Measurements from ENCODE around the gene ZNF385A. TPM values are rescaled to one million over a fixed set of nuclear protein-coding genes. Genes with fewer than 3 reads are reported as not detected.

Gene ZNF385A
- total and polyA plus RNA-seq, 8 donors: 8.2 to 19.0 (median 10.7) TPM

- no peaks in the 10 kb centered on the region for H3K27me3 ChIP-seq
- ATAC-seq (no peak), DNase-seq (no peak)
- intact Hi-C loops (cut with DNase I): no loop called here
- peaks cover 14 to 49% of the 10 kb centered on the region in 2 donors for H3K4me1 ChIP-seq
- peaks cover 0 to 7% of the 10 kb centered on the region in 2 donors for H3K36me3 ChIP-seq
- no peak overlapping the region for H3K4me3 ChIP-seq
- no peak for TF ChIP-seq CTCF (IDR thresholded peaks at IDR 0.05)
- H3K9me3 ChIP-seq: no peaks in the 10 kb centered on the region
- no peak overlapping the region for H3K27ac ChIP-seq
Observed at GRCh38 chr12:54374562-54375258, 9.8 kb downstream of the ZNF385A start.

- DNase-seq: no peak
- ATAC-seq: no peak
- no peak for TF ChIP-seq CTCF (IDR thresholded peaks at IDR 0.05)
- H3K4me3 ChIP-seq: no peak overlapping the region
- intact Hi-C loops (cut with DNase I): no loop called here
- no peaks in the 10 kb centered on the region for H3K27me3 ChIP-seq
- no peak overlapping the region for H3K27ac ChIP-seq
- H3K9me3 ChIP-seq: no peaks in the 10 kb centered on the region
- peaks cover 0 to 7% of the 10 kb centered on the region in 2 donors for H3K36me3 ChIP-seq
- H3K4me1 ChIP-seq: peaks cover 14 to 49% of the 10 kb centered on the region in 2 donors
Observed at GRCh38 chr12:54373649-54374561, 10.6 kb downstream of the ZNF385A start.

GRCh38 chr12:54372113-54372806 lies 12.3 kb downstream of the ZNF385A start:
- DNase-seq (no peak), ATAC-seq (no peak)
- no peak overlapping the region for H3K4me3 ChIP-seq
- intact Hi-C loops (cut with DNase I): no loop called here
- H3K27ac ChIP-seq: peak overlapping the region in 1 of 2 donors; percentile 13
- TF ChIP-seq CTCF (IDR thresholded peaks at IDR 0.05): no peak
- H3K4me1 ChIP-seq: peaks cover 20 to 61% of the 10 kb centered on the region in 2 donors
- no peaks in the 10 kb centered on the region for H3K9me3 ChIP-seq
- H3K27me3 ChIP-seq: no peaks in the 10 kb centered on the region
- peaks cover 0 to 7% of the 10 kb centered on the region in 2 donors for H3K36me3 ChIP-seq

GRCh38 chr12:54371328-54372112 lies 13.0 kb downstream of the ZNF385A start:
- Histone ChIP-seq H3K4me1 (peaks cover 20 to 67% of the 10 kb centered on the region in 2 donors), H3K9me3 (no peaks in the 10 kb centered on the region), H3K27me3 (no peaks in the 10 kb centered on the region), H3K27ac (peak overlapping the region; percentile 13 to 19), H3K36me3 (peaks cover 0 to 7% of the 10 kb centered on the region in 2 donors), H3K4me3 (no peak overlapping the region)
- peak in 2 of 4 donors; percentile 73 to 89 for DNase-seq
- ATAC-seq: no peak
- TF ChIP-seq CTCF (IDR thresholded peaks at IDR 0.05): no peak
- intact Hi-C loops (cut with DNase I): no loop called here
